ENCODE results near the gene TAF11L5. TPM values are rescaled to one million over a fixed set of nuclear protein-coding genes. Genes with fewer than 3 reads are reported as not detected.

TAF11L5 gene
- total and polyA plus RNA-seq, 2 of the 4 experiments (the other 2 are of a cell fraction), result not detected

- H2AK9ac ChIP-seq (replicated peaks; ENCODE audit: low read depth, low read length, poor library complexity), result no peak overlapping the region
- no peaks in the 10 kb centered on the region for H4K20me1 ChIP-seq (ENCODE audit: insufficient read depth, low read length)
- DNase-seq, result no peak
- H2BK15ac ChIP-seq (ENCODE audit: low read depth, low read length), result no peak overlapping the region
- H4K91ac ChIP-seq (ENCODE audit: insufficient read depth, low read depth, low read length), result no peak overlapping the region
- H4K8ac ChIP-seq (ENCODE audit: low read depth in 2 of 2, low read length in 2 of 2), result no peak overlapping the region
- H3K4me2 ChIP-seq (ENCODE audit: low read depth, low read length), result no peak overlapping the region
- no TSS peak for BruUV-seq (replicated peaks)
- H3K14ac ChIP-seq (replicated peaks; ENCODE audit: low read depth, low read length), result no peak overlapping the region
- CTCF ChIA-PET, result no interaction called here
- no peak overlapping the region for H3K18ac ChIP-seq (ENCODE audit: low read depth, low read length)
- no peaks in the 10 kb centered on the region for H3K9me3 ChIP-seq (ENCODE audit: control insufficient read depth, insufficient read depth, low read length)
- TF ChIP-seq NFE2L2 (IDR thresholded peaks at IDR 0.05; ENCODE audit: low read depth, low read length) (no peak), RAD21 (IDR thresholded peaks at IDR 0.05; ENCODE audit: low read length) (no peak), CHD1 (IDR thresholded peaks at IDR 0.05; ENCODE audit: low read depth, low read length) (no peak), CTCF (conservative IDR thresholded peaks at IDR 0.05; ENCODE audit: low read depth, low read length) (no peak), CEBPB (IDR thresholded peaks at IDR 0.05; ENCODE audit: low read depth, low read length) (no peak), RFX5 (IDR thresholded peaks at IDR 0.05; ENCODE audit: low read depth, low read length) (no peak), SMC3 (IDR thresholded peaks at IDR 0.05; ENCODE audit: low read depth, low read length) (no peak), POLR2A (IDR thresholded peaks at IDR 0.05; ENCODE audit: low read depth, low read length) (no peak), MXI1 (IDR thresholded peaks at IDR 0.05; ENCODE audit: borderline replicate concordance, low read depth, low read length) (no peak), USF2 (IDR thresholded peaks at IDR 0.05; ENCODE audit: low read depth, low read length) (no peak), FOS (IDR thresholded peaks at IDR 0.05; ENCODE audit: low read depth, low read length) (no peak)
- H2AFZ ChIP-seq (replicated peaks; ENCODE audit: low read length, poor library complexity), result no peak overlapping the region
- intact Hi-C loops (cut with micrococcal nuclease) (no loop called here), dilution Hi-C loops (cut with HindIII; ENCODE audit: low sequenced_read_pairs, unreplicated experiment) (no loop called here), in situ Hi-C loops (cut with MboI; ENCODE audit: low sequenced_read_pairs) (no loop called here)
- H3K36me3 ChIP-seq (ENCODE audit: control insufficient read depth, insufficient read depth, low read length), result no peaks in the 10 kb centered on the region
- no peak overlapping the region for H4K5ac ChIP-seq (ENCODE audit: low read depth, low read length)
- no peaks in the 10 kb centered on the region for H3K9me1 ChIP-seq (ENCODE audit: insufficient read depth, low read length)
- no peaks in the 10 kb centered on the region for H3K79me1 ChIP-seq (ENCODE audit: low read depth in 1 of 2, low read length in 2 of 2)
- no peak overlapping the region for H3K4me3 ChIP-seq (ENCODE audit: insufficient read depth, low read depth, low read length)
- H3K4ac ChIP-seq (ENCODE audit: low read depth, low read length), result no peak overlapping the region
- ATAC-seq (ENCODE audit: low read depth), result no peak
- no peak overlapping the region for H3K56ac ChIP-seq (ENCODE audit: extremely low read depth, insufficient read depth, low read length)
- no peak overlapping the region for H3K27ac ChIP-seq (ENCODE audit: insufficient read depth, low read length)
- no peak overlapping the region for H2BK120ac ChIP-seq (ENCODE audit: low read depth, low read length)
- H3K4me1 ChIP-seq (ENCODE audit: control insufficient read depth, insufficient read depth, low read length), result no peaks in the 10 kb centered on the region
- H3K23ac ChIP-seq (ENCODE audit: low read depth, low read length), result no peak overlapping the region
- no peak overlapping the region for H3K9ac ChIP-seq (ENCODE audit: low read depth, low read length)
- H2BK5ac ChIP-seq (ENCODE audit: low read depth, low read length, poor library complexity, severe bottlenecking), result no peak overlapping the region
- H2AK5ac ChIP-seq (ENCODE audit: low read depth, low read length), result no peak overlapping the region
- no CpG with 5 or more reads among the region's 3 CpGs for WGBS, 2 experiments (ENCODE audit: extremely low coverage in 2 of 2, insufficient read length in 1 of 2)
- H2BK20ac ChIP-seq (ENCODE audit: low read depth, low read length), result no peak overlapping the region
- POLR2A ChIA-PET (ENCODE audit: unreplicated experiment), result no interaction called here
- peaks cover 6% of the 10 kb centered on the region for H3K27me3 ChIP-seq (ENCODE audit: control insufficient read depth, insufficient read depth, low read length)
Observed at GRCh38 chr5:17492770-17493169, 32.3 kb upstream of the TAF11L5 start.

All from IMR-90 (cell line).